AG10803 (cell line): ENCODE measurements around the gene GET3.
"Not testable (repeated sequence)": the region's sequence is repeated elsewhere in the genome, so short reads cannot be mapped to it uniquely, and the experiment has no call there.

Experiments used
- DNase-seq: peaks from one replicate; pipeline ENCODE4 v3.0.0; 2010; ENCODE audit warnings: low read depth
- H3K4me3 ChIP-seq: 2 replicates; pipeline ENCODE4 v1.5.1; 2011; ENCODE audit warnings: mild to moderate bottlenecking, low read length, control low read depth
- TF ChIP-seq, protein P1 (sequence below): conservative IDR thresholded peaks from 2 replicates; pipeline ENCODE4 v1.5.1; 2011; ENCODE audit warnings: mild to moderate bottlenecking, low read length, control low read depth, inconsistent platforms

Gene GET3

DNA sequence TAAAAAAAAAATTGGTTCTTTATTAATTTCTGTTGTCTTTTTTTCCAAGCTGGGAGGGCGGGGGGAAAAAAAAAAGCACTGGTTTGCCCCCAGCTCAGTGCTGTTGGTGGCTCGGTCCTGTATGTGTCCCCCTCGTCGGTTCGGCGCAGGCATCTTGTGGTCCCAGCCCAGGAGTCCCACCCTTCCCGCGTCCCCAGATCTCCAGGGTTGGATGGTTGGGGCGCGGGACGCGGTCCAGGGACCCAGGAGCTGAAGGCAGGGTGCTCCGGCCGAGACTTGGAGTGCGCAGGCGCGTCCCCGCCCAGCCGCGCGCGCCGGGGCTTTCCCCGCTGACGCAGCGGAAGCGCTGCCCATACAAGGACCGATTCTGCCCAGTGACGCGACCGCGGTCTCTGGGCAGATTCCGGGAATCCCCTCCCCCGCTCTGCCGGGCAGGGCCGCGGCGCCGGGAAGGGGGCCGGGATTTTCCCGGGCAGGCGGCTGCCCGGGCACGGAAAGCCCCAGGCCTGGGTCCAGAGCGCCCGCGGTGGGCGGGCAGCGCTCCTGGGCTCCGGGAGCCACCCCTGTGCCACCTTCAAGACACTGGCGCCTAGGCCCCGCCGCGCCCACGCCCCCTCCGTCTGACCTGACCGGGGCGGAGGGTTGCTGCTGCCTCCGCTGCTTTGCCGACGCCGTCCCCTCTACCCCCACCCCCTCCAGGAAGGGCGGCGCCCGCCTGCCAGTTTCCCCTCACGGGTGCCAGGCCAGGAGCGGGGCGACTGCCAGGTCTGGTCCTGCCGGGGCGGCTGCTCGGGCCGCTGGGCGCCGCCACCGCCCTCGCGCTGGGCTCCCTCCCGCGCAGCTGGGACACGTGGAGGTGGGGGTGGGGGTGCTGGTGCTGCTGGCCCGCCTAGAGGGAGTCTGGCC lies 56.2 kb downstream of the GET3 start:
- H3K4me3 ChIP-seq = peak overlapping the region; percentile 99
- TF ChIP-seq, protein P1, sequence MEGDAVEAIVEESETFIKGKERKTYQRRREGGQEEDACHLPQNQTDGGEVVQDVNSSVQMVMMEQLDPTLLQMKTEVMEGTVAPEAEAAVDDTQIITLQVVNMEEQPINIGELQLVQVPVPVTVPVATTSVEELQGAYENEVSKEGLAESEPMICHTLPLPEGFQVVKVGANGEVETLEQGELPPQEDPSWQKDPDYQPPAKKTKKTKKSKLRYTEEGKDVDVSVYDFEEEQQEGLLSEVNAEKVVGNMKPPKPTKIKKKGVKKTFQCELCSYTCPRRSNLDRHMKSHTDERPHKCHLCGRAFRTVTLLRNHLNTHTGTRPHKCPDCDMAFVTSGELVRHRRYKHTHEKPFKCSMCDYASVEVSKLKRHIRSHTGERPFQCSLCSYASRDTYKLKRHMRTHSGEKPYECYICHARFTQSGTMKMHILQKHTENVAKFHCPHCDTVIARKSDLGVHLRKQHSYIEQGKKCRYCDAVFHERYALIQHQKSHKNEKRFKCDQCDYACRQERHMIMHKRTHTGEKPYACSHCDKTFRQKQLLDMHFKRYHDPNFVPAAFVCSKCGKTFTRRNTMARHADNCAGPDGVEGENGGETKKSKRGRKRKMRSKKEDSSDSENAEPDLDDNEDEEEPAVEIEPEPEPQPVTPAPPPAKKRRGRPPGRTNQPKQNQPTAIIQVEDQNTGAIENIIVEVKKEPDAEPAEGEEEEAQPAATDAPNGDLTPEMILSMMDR = 0 out of 2 replicates have a peak, but pooled peaks have one; percentile 3
- DNase-seq = peak; percentile 92

GRCh38 chr19:12794196-12794941 lies 57.1 kb downstream of the GET3 start:
- DNase-seq = peak; percentile 42
- H3K4me3 ChIP-seq = peak overlapping the region; percentile 99
- TF ChIP-seq, protein P1 = no peak

DNA sequence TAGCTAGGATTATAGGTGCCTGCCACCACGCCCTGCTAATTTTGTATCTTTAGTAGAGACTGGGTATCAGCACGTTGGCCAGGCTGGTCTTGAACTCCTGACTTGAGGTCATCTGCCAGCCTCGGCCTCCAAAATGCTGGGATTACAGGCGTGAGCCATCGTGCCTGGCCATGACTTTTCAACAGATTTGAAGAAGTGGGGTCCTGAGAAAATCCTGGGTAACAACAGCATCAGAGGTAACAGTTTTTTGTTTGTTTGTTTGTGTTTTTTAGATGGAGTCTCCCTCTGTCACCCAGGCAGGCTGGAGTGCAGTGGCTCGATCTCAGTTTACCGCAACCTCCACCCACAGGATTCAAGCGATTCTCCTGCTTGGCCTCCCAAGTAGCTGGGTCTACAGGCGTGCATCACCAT lies 57.7 kb downstream of the GET3 start:
- TF ChIP-seq, protein P1 = no peak
- no peak for DNase-seq

DNA sequence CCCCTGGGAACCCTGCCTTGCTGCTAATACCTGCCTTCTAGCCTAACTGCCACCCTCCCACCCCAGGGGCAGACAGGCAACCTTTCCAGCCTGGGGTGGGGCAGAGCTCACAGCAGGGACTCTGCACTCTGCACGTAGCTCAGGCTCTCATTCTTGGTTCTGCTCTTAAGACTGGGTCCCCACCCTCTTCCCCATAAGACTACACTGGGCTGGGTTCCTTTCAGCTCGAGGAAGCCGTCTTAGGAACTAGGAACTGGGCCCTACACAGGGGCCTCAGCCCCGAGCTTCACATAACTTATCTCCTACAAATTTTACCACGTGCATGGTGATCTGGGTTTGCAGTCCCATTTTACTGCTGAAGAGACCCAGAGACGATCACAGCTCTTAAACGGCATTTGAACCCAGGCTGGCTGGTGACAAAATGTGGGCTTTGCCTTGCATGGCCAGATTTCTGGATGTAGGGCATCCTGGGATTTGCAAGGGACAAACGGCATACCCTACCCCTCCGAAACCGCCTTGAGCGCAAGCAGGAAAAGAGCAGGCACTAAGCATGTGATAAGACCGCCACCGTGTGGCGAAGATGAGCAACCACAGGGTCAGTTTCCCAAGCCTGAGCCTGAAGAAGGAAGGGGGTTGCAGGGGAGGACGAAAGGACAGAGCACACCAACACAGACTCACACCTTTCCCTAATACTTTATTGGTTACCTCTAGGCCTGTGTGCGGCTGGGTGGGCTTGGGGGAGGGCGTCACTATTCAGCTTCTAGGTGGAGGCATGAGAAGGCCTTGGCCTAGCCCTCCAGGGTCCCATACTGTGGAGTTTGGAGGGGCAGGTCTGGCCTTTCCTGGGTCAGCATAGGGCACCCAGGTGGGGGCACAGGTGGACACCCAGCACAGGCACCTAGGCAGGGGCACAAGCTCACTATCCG lies 59.1 kb downstream of the GET3 start:
- TF ChIP-seq, protein P1 = peak; percentile 95
- no peak overlapping the region for H3K4me3 ChIP-seq
- peak; percentile 72 for DNase-seq

More for the DNA sequence above, 57.7 kb downstream of the GET3 start:
- no peak overlapping the region for H3K4me3 ChIP-seq

- TF ChIP-seq, protein P1 = no peak
- H3K4me3 ChIP-seq = no peak overlapping the region
- DNase-seq = no peak
These were observed 59.9 kb downstream of the GET3 start for GRCh38 chr19:12797141-12797587.

DNA sequence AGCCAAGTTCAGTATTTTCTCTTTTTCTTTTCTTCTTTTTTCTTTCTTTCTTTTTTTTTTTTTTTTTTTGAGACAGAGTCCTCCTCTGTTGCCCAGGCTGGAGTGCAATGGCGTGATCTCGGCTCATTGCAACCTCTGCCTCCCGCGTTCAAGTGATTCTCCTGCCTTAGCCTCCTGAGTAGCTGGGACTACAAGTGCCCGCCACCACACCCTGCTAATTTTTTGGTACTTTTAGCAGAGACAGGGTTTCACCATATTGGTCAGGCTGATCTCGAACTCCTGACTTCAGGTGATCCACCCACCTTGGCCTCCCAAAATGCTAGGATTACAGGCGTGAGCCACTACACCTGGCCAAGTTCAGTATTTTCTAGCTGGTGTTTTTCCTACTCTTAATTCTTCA lies 60.3 kb downstream of the GET3 start:
- H3K4me3 ChIP-seq, DNase-seq: not testable (repeated sequence)
